Hepatocyte (in vitro differentiated cells): ENCODE data around the gene KIF4A.

ENCODE experiments used
- EZH2 ChIP-seq: fragments of 200-600 bp; sonication (generic); IDR thresholded peaks from 2 replicates; pipeline ENCODE4 v1.6.1; 2016; ENCODE audit warnings: antibody characterized with exemption, mild to moderate bottlenecking, borderline replicate concordance
- TF ChIP-seq, protein P1 (sequence below): fragments of 200-600 bp; sonication (generic); IDR thresholded peaks from 2 replicates; pipeline ENCODE4 v1.5.1; 2016; ENCODE audit warnings: antibody characterized with exemption, mild to moderate bottlenecking; ENCODE audit not compliant: poor library complexity

DNA sequence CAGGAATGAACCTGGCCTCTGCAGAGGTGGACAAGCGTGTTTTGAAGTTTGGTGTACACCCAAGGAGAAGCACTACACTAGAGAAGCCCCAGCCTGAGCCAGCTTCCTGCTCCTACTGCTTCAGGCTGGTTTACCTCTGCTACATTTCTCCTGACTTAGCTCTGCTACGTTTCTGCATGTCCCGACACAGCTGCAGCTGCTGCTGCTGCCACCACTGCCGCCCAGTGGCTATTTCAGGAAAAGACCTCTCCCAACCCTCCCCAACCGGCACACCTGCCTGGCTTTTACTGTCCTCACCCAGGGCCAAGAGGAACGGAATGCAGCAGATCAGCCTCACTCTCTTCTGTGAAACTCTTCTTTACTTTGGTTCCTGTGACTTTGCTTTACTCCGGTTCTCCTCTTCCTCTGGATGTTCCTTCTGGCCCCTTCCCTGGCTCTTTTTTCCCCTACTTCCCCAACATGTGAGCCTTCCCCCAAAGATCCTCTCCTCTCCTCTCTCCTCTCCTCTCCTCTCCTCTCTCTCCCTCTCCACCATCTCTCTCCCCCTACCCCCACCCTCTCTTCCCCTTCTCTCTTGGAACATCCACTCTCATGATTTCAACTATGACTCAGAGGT, 26.8 kb upstream of the KIF4A start:
- TF ChIP-seq, protein P1, sequence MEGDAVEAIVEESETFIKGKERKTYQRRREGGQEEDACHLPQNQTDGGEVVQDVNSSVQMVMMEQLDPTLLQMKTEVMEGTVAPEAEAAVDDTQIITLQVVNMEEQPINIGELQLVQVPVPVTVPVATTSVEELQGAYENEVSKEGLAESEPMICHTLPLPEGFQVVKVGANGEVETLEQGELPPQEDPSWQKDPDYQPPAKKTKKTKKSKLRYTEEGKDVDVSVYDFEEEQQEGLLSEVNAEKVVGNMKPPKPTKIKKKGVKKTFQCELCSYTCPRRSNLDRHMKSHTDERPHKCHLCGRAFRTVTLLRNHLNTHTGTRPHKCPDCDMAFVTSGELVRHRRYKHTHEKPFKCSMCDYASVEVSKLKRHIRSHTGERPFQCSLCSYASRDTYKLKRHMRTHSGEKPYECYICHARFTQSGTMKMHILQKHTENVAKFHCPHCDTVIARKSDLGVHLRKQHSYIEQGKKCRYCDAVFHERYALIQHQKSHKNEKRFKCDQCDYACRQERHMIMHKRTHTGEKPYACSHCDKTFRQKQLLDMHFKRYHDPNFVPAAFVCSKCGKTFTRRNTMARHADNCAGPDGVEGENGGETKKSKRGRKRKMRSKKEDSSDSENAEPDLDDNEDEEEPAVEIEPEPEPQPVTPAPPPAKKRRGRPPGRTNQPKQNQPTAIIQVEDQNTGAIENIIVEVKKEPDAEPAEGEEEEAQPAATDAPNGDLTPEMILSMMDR, result peak; percentile 54
- no peak for TF ChIP-seq EZH2
